ENCODE results near the gene HLA-F.

Gene HLA-F

DNA sequence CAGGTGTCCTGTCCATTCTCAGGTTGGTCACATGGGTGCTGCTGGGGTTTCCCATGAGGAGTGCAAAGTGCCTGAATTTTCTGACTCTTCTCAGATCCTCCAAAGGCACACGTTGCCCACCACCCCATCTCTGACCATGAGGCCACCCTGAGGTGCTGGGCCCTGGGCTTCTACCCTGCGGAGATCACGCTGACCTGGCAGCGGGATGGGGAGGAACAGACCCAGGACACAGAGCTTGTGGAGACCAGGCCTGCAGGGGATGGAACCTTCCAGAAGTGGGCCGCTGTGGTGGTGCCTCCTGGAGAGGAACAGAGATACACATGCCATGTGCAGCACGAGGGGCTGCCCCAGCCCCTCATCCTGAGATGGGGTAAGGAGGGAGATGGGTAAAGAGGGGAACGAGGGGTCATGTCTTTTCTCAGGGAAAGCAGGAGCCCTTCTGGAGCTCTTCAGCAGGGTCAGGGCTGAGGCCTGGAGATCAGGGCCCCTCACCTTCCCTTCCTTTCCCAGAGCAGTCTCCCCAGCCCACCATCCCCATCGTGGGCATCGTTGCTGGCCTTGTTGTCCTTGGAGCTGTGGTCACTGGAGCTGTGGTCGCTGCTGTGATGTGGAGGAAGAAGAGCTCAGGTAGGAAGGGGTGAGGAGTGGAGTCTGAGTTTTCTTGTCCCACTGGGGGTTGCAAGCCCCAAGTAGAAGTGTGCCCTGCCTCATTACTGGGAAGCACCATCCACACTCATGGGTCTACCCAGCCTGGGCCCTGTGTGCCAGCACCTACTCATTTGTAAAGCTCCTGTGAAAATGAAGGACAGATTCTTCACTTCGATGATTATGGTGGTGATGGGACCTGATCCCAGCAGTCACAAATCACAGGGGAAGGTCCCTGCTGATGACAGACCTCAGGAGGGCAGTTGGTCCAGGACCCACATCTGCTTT, 2.0 kb downstream of the HLA-F start:
- no peak for DNase-seq (ENCODE audit: low read depth in 2 of 2)

DNA sequence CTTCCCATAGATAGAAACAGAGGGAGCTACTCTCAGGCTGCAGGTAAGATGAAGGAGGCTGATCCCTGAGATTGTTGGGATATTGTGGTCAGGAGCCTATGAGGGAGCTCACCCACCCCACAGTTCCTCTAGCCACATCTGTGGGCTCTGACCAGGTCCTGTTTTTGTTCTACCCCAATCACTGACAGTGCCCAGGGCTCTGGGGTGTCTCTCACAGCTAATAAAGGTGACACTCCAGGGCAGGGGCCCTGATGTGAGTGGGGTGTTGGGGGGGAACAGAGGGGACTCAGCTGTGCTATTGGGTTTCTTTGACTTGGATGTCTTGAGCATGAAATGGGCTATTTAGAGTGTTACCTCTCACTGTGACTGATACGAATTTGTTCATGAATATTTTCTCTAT, 2.8 kb downstream of the HLA-F start:
- no peak for DNase-seq (ENCODE audit: low read depth in 2 of 2)

DNA sequence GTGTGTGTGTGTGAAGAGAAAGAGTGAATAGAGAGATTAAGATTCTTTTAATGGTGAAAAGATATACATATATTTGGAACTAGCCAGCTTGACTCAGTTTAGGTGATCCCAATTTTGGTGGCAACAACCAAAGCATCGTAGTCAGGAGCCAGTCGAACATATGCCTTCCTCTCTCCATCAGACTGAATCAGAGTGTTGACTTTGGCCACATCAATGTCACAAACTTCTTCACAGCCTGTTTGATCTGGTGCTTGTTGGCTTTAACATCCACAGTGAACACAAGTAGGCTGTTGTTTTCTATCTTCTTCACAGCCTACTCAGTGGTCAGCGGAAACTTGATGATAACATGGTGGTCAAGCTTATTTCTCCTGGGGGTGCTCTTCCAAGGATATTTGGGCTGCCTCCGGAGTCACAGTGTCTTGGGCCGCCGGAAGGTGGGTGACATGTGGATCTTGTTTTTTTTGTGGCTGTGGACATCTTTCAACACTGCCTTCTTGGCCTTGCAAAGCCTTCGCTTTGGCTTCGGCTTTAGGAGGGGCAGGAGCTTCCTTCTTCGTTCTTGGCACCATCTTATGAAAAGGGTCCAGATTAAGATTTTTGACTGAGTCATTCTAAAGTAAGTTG, 3.4 kb downstream of the HLA-F start:
- no peak for DNase-seq (ENCODE audit: low read depth in 2 of 2)

DNA sequence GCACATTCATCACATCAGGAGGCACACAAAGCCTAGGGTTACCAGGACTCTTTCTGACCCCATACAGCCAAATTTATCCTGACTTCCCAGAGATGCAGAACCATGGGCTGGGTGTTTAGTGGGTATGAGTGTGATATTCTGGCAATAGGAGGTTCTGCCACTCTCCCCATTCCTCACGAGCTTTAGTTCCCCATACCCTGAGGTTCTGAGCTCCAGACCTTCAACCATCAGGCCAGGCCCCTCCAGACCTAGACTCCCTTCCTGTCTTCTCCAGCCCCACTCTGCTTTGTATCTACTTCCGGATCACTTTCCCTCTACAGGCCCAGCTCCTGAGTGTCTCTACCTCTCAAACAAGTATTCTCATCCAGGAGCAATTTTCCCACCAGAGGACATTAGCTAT, 4.4 kb downstream of the HLA-F start:
- no peak for DNase-seq (ENCODE audit: low read depth in 2 of 2)

DNA sequence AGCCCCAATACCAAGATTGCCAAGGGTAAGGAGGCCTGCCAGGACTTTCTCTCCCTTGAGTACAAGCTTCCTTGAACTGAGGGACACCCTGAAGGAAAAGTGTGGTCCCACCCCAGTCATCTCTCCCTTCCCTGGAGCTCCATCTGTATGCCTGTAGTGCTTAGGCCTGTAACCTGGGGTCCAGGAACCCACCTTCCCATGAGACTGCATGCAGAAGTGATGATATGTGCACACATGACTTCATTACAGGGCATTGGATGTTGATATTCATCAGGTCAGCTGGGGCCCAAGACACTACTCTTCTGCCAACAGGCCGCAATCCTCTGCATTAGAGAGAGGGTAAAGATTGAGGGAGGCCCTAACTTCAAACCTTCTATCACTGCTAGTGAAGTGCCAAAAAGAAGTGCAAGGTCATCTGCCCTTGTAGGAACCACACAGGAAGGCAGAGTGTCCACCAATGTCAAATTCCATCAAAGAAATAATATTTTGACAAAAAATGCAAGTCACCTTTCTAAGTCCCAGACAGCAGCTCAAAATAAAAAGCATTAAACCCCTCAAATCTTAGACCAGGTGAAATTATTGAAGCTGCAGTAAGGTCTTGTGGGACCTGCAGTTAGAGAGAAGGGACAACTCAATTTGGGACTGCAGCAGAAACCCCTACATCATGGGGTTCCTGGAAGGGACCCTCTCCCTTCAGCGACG, 5.1 kb downstream of the HLA-F start:
- no peak for DNase-seq (ENCODE audit: low read depth in 2 of 2)

DNA sequence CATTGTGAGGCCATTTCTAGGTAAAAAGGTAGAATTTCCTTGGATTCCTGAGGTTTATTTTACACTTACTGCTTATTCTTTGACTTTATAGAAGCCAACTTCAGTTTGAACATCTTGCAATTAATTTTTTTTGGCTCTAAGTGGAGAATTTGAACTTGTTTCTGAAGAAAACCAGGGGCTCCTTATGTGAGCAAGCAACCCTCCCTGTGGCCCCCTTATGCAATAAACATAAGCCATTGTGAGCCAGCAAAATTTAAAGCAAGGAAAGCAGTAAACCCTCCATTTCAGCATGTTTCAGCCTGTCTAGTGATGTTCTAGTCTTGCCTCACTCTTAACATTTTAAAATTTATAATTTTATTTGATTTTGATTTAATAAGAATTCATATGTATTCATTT, 5.6 kb downstream of the HLA-F start:
- DNase-seq (ENCODE audit: low read depth in 2 of 2), result no peak

DNA sequence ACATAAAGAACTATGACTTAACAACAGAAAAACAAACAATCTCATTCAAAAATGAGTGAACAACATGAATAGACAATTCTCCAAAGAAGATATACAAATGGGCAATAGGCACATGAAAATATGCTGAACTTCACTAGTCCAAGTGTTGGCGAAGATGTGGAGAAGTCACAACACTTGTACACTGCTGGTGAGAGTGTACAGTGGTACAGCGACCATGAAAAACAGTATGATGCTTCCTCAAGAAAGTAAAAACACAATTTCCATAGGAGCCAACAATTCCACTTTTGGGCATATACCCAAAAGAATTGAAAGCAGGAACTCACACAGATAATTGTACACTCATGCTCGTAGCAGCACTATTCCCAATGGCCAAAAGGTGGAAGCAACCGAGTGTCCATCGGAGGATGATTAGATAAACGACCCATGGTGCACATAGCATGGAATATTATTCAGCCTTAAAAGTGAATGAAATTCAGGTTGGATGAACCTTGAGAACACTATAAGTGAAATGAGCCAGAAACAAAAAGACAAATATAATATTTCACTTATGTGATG, 6.6 kb downstream of the HLA-F start:
- DNase-seq (ENCODE audit: low read depth in 2 of 2), result no peak

DNA sequence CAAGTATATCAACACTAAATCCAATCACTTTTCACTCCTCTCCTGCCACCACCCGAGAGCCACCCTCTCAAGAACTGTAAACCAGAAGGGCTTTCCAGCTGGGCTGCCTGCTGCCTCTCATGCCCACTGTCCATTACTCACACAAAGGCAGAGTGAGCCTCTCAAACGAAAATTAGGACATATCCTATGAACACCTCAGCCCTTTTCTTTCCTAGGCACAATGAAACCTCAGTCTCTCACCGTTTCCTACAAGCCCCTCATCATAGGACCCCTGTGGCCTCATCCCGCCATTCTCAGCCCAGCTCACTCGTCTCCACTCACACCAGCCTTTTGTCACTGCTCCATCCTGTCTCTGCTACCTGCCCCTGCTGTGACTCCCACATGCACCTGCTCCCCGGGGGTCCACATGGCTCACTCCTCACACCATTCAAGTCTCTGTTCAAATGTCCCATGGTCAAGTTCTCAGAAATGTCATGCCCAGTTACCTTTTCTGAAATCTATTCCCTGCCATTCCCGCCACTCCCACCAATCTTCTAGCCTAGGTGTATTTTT, 7.4 kb downstream of the HLA-F start:
- DNase-seq (ENCODE audit: low read depth in 2 of 2), result no peak

DNA sequence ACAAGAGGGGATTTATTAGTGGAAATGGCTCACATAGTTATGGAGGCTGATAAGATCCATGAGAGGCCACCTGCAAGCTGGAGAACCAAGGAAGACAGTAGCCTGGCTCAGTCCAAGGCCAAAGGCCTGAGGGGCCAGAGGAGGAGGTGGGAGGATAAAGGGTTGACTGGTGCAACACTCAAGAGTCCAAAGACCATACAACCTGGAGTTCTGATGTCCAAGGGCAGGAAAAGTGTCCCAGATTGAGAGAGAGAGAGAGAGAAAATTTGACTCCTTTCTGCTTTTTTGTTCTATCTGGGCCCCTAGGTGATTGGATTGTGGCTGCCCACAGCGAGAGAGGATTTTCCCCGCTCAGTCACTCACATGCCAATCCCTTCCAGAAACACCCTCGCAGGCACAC, 8.0 kb downstream of the HLA-F start:
- no peak for DNase-seq (ENCODE audit: low read depth in 2 of 2)

DNA sequence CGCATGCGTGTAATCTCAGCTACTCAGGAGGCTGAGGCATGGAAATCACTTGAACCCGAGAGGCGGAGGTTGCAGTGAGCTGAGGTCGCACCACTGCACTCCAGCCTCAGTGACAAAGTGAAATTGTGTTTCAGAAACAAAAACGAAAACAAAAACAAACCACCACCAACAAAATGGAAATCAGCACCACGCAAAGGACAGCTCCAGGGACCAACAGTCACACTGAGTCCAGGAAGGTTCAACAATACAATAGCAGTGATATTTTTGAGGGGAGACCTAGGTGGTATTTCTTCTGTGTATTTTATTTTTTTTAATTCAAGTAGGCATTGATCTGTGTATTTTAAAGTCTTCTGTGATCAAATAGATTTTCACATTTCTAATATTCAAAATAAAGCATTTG, 9.8 kb downstream of the HLA-F start:
- DNase-seq (ENCODE audit: low read depth in 2 of 2), result no peak

DNA sequence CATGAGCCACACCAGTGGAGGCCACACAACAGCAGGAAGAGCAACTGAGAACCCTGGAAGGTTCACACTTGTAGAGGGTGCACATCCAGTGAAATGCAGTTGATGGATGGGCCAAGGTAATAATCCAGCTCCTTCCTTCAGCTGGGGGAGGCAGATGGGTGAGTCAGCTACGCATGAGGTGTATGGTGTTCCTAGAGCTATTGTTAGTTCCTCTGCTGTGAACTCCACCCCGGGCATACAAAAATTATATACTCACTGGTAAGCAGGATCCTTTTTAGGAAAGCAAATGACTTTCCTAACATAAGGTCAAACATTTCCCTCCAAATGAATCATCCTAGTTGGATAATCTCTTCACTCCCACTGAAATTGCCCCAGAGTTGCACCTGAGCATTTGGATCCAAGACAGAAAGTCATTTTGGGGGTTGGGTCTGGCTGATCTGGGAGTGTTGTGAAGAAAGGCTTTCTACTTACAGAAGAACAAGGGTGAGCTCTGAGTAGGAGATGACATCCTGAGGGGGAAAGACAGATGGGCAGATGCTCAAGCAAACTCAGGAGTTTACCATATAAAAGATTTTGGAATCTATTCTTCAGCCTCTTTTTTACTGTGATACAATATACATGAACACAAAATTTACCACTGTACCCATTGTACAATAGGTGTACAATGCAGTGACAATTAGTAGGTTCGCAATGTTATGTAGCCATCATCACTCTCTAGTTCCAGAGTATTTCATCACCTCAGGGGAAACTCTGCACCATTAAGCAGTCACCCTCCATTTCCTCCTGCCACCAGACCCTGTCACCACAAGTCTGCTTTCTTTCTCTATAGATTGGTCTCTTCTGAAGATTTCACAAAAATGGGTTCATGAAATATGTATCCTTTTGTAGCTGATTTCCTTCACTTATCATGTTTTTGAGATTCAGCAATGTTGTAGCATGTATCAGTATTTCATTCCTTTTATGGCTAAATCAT, 11.1 kb downstream of the HLA-F start:
- DNase-seq (ENCODE audit: low read depth in 2 of 2), result no peak

DNA sequence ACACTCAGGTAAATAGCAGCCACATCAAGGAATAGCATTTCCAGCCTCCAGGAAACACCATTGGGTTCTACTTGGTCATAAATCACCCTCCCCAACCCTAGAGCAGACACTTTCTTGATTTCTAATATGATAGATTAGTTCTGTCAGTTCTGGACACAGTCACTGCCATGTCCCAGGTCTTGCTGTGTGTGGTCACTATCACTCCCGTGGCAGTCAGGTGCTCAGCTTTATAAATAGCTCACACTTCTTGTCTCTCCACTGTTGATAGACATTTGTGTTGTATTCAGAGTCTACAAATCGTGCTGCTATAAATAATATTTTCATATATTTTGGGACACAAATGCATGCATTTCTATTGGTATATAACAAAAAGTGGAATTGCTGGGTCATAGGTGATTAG, 13.3 kb downstream of the HLA-F start:
- DNase-seq (ENCODE audit: low read depth in 2 of 2), result no peak

DNA sequence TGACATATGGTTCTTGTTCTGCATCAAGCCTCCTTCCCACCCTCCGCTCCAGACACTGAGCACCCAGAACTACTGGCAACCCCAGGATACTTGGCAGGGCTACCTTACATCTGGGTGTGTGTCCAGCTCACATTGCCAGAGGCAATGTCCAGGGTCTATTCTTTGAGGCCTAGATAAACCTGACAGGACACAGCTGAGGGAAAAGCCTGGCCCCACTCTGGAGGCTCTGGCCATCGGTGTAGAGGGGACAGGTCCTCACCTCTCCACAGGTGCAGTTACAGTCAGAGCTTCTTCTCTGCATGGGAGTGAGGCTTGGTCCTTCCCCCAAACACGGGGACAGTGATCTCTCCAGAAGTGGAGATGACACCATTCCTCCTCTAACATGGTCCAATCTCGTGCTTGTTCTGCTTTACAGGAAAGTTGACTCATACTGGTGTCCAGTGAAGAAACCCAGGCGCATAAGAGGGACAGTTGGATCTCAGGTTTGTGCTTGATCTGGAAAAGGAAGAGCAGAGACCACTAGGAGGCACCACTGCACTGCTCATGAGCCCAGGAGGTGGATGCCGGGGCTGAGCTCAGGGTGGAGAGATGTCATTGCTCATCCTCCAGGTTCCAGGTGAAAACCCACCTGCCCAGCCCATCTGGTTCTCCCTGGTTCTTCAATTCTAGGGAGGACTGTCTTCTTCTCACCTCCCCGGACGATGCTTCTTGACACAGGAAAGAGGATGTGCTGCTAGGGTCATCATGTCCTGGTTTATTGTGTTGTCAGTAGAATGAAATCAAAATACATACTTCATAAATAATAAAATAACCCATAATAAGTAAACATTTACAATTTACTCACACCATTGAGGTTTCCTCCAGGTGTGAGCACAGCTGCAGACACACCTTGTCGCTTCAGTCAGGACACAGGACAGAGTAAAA, 14.7 kb downstream of the HLA-F start:
- peak; percentile 42 to 50 for DNase-seq (ENCODE audit: low read depth in 2 of 2)

DNA sequence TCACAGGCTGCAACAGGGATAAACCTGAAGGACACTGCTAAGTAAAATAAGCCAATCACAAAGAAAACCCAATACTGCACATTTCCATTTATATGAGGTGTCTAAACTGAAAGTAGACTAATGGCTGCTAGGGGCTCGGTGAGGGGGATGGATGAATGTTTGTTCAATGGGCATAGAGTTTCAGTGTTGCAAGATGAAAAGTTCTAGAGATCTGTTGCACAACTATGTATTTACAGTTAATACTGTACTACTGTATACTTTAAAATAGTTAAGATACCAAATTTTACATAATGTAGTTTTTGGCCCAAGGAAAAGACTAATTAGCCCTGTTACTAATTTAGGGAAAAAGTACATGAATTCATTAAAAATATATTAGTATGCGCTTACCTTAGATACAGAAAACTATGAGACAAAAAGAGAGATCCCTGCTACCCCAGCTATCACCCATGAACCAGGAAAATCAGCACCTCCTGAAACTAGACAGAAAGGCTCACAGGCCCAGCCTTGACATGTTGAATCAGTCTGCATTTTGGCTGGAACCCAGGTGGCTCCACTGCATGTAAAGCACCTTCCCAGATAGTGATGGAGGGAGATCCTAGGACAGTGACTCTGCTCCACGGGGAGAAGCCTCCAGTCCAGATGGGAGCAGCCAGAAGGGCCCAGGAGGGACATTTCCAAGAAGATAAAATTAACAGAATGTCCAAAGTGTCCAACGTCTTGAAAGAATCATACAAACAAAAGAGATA, 16.1 kb downstream of the HLA-F start:
- no peak for DNase-seq (ENCODE audit: low read depth in 2 of 2)

DNA sequence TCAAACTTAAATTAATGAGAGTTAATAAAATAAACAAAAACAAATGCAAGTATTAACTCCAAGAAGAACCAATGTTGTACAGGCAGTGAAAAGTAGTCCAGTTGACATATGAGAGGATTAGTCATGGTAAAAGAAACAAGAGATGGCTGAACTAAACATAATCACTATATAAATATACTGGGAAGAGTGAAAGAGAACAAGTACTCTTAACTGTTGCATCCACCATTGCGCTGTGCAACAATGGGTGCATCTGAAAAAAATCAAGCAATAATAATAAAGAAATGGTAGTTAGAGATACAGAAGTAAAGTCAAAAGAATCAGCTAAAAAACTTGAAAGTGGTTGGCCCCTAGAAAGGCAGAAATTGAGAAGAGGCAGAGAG, 16.6 kb downstream of the HLA-F start:
- no peak for DNase-seq (ENCODE audit: low read depth in 2 of 2)

DNA sequence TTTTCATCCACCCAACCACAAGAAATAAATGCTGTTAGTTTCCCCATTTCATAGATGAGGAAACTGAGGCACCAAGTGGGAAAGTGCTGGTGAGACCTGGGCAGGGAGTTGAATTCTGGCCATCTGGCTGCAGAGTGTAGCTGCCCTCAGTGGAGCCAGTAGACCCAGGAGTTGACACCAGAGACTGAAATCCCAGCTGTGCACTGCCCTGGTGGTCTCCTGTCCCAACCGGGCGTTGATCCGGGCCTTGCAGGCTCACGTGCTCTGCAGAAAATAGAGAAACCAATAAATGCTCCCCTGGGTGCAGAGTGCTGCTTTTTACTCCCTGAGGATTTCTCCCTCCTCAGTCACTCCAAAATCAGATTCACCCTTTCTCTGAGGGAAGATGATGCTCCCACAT, 18.4 kb downstream of the HLA-F start:
- no peak for DNase-seq (ENCODE audit: low read depth in 2 of 2)

DNA sequence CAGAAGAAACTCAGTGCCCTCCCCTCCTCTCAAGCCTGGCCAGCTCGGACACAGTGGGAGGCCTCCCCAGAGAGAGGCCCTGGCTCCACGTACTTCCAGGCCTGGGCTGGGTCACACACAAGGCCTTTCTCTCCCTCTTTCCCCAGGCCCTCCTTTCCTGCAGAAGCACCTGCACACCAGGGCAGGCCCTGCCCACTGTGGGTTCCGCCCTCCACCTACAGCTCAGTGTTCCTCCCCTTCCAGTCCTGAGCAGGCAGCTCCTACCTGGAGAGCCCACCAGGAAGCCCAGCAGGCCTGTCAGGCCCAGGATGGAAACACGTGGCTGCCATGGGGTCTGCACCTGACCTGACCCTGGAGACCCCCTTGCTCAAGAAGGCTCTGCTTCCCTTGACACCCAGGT, 18.9 kb downstream of the HLA-F start:
- DNase-seq (ENCODE audit: low read depth in 2 of 2), result no peak

DNA sequence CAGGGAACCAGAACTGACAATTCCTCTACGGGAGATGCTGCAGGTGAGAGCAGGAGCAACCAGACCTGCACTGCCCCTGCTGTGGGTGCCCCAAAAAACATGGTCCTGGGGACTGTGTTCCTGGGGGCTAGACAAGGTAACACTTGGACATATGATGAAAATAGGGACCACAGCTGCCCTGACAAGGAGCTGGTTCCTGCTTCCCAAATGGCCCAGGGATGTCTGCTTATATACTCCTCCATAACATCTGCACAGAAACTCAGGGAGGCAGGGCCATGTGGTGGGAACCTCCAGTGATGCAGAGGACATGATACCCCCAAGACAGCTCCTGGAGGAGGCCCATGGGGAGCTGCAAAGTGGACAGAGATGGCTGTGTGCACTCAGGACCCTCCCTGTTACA, 19.8 kb downstream of the HLA-F start:
- no peak for DNase-seq (ENCODE audit: low read depth in 2 of 2)

DNA sequence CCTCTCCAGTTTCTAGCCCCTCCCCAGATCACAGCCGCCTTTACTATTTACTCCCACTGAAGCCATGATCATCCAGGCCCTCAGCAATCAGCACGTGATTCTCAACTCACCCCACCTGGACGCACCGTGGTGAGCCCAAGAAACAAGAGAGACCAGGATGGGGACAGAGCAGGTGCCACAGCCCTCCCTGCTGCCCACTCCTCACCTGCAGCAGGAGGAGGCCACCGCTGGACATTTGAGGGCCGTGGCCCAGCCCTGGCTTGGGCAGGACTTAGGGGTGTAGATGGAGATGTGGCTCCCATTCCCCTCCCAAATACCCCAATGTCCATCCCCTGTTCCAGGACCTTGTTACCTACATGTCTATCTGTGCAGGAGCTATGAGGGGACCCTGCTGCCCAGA, 20.3 kb downstream of the HLA-F start:
- no peak for DNase-seq (ENCODE audit: low read depth in 2 of 2)

Data from stimulated activated CD4-positive, alpha-beta T cell treated with anti-CD3 and anti-CD28 coated beads, Interleukin-4, amount 100 ng/mL, for 48 hours (primary cell).